ENCODE measurements around the gene RNGTT.
"Not testable (repeated sequence)": the region's sequence is repeated elsewhere in the genome, so short reads cannot be mapped to it uniquely, and the experiment has no call there.

The RNGTT gene

DNA sequence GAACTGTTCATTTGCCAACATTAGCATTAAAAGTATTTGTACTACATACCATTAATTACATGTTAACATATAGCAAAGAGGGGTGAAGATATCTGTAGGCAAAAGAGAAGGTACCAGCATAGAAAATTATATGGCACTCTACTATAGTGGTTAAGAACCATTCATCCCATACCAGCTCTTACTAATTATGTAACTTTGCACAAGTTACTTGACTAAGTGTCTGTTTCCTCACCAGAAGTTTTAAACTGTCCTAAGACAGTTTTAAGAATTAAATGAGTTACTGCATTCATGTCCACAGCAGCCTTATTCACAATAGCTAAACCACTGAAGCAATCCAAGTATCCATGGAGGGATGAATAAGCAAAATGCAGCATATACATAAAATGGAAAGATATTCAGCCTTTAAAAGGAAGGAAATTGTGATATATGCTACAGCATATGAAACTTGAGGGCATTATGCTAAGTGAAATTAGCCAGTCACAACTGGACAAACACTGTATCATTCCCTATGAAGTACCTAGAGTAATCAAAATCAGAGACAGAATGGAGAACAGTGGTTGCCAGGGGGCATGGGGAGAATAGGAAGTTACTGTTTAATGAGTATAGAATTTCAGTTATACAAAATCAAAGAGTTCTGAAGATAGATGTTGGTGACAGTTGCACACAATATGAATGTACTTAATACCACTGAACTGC lies 98.9 kb downstream of the RNGTT start:
- no peak for DNase-seq (ENCODE audit: low spot score)

DNA sequence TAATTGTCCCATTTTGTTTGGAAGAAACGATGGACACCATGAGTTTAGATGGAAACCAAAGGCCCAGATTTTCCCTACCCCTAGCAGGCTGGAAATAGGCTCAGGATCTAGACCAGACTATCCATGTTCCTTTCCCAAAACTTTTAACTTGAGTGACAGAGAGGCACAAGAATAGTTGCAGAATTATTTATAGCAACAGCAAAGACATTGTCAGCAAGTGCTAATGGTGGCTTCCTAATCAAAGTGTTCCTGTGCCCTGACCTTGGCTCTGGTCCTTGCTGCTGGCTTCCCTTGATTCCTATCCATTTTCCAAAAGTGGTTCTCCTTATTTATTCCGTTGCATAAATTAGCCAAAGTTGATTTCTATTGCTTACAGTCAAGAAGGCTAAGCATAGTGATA lies 103.1 kb downstream of the RNGTT start:
- no peak for DNase-seq (ENCODE audit: low spot score)

DNA sequence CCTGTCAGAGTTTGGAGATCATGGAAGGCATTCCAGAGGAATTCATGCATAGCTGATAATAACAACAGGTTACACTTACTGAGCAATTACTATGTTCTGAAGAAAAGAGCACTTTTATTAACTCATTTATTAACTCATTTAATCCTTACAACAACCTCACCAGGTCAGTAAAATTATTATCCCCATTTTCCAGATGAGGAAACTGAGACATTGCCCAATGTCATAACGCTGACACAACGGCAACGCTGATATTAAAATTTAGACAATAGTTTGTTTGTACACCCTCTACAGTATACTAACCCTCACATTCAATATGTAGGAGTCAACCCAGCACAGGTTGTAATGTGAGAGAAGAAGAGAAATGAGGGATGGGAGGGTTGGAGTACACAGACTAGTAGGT lies 105.0 kb downstream of the RNGTT start:
- DNase-seq (ENCODE audit: low spot score) = no peak

DNA sequence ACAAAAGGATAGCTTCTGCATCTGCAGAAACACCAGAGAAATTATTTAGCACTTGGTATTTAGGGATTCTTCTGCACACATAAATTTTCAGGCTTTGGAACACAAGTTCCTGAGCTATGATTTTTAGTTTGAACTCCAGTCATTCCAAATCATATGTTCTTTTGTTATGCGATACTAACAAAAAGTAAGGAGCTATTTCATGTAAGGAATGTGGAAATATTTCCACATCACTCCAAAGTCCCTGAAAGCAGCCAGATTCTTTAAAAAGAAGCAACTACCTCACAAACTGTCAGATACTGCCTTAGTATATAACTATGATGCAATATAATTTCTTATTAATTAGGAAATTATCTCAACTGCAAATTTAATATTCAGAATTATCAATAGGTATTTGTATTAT lies 106.9 kb downstream of the RNGTT start:
- DNase-seq (ENCODE audit: low spot score) = no peak

DNA sequence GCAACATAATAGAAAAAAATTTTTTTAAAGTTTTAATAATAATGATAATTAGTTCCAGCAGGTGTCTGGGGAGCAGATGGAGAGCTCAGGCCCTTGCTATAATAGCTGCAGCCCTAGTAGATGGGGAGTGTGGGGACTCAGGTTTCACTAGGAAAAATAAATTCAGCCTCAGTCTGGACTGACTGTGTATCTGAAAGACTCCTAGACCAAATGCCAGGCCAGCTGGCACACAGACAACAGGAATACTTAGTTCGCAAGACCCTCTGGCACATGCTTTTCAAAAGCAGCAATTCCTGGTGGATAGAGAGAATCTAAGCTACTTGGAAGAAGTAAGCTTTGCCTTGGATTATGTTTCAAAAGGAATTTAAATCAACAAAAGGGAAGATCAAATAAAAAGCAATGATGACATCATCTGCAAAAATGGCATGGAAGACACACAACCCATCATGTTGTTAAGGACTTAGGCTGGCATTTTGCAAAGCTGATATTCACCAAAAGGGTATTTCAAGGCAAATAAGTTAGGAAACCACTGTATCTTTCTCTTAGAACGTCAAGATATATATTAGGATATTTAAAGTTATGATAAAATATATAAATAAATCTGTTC lies 107.8 kb downstream of the RNGTT start:
- DNase-seq (ENCODE audit: low spot score) = peak; percentile 50

DNA sequence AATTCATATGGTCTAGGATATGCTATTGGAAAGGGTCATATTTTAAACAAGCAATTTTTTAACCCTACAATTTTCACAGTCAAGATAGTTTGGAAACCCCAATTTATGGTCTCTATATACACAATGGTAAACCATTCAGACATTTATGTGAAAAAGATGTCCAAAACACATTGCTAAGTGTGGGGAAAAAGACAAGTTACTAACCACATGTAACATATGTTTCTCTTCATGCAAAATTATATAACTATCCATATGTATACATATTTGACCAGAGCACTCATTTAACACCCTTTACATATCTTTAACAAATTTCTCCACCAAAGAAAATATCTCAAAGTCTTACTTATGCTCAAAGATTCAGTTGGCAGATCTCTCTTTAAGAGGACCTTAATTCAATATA lies 110.6 kb downstream of the RNGTT start:
- no peak for DNase-seq (ENCODE audit: low spot score)

DNA sequence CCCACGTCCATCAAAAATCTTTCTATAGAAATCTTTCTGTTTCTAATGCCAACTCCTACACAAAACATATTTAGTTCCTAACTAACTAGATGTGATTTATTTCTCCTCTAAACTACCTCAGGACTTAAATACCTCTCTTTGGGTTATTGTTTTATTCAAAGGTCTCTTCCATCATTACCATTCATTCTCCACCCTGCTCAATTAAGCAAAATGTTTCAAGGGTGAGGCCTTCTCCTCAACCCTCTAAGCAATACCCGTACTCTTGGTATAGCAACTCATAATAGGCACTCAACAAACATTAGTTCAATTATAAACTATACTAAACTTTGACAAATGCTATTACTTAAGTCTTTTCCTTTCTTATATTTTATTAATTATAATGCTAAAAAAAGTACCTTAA lies 111.4 kb downstream of the RNGTT start:
- DNase-seq (ENCODE audit: low spot score) = no peak

DNA sequence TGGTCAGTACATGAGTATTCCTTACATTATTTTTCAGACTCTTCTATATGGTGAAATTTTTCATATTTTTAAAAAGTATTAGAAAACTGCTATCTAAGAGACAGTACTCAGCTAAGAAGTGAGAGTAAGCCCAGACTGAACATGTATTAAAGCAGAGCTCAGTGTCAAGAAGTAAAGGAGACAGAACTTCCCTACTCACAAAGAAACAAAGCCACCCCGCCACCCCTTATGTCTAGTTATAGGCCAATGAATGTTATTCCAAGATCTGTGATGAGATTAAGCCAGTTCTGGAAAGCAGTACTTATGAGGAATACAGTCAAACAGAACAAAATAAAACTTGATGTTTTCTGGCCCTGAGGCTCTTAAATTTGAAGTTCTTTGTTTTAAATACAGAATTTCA lies 114.5 kb downstream of the RNGTT start:
- DNase-seq (ENCODE audit: low spot score) = no peak

DNA sequence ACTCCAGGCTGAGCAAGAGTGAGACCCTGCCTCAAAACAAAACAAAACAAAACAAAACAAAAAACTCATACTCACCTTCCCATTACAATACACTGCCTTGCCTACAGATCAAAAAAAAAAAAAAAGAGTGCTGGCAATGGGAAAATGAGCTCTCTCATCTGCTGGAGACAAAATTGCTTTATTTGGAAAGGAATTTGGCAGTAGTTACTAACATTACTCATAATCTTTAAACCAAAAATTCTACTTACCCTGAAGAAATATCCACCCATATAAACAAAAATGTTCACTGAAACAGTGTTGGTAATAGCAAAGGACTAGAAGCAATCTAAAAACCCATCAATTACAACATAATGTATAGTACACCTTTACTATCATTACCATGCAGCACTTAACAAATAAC lies 120.4 kb downstream of the RNGTT start:
- no peak for DNase-seq (ENCODE audit: low spot score)

DNA sequence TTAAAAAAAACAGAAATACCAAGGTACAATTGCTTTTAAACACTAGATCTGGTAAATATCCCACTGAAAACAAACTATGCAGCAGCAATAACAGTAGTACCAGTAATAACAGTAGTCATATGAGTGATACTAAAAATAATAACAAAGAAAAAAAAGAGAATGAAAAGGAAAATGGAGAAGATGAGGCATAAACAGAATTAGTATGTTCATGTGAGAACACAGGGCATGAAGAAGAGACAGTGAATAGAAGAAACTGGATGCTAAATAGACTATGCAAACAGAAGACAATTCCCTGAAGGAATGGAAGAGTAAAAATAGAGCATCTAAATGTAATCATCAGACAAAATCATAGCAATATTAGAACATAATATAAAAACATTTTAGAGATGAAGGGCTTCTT lies 121.1 kb downstream of the RNGTT start:
- DNase-seq (ENCODE audit: low spot score) = no peak

DNA sequence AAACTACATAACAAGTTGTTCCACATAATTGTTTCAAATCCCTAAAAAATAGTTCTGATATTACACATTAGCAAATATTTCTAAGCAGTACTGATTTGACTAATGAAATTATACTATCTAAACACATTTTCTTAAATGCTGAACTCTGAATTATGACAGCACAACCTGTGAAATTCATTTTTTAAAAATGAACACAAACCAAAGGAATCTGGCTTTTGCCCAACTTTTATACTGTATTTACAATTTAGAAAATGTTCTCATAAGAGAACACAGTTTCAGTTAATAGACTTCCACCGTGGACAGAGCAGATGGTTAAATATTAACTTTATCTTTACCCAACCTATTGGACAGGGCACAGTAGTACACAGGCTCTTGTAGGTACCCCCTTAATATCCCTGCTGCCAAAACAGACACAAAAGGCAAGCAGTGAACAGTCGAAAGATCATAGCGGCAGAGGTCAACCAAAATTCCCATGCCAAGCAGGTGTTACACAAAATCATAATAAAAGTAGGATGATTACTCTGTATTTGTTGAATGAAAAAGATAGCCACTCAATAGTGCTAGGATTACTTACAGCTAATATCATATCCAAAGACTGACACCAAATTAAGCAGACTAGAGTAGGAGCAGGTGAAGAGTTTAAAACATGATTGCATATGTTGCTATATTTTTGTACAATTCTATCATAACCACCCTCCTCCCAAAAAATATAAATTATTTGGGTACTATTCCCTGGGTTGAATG lies 122.5 kb downstream of the RNGTT start:
- no peak for DNase-seq (ENCODE audit: low spot score)

DNA sequence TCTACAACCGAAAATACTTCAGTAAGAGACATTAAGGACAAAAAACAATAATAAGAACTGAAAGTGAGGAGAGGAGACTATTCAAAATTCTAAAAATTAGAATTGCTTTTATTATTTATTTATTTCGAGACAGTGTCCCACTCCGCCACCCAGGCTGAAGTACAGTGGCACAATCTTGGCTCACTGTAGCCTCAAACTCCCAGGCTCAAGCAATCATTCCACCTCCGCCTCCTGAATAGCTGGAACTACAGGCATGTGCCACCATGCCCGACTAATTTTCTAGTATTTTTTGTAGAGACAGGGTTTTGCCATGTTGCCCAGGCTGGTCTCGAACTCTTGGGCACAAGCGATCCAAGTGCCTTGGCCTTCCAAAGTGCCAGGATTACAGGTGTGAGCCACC lies 123.1 kb downstream of the RNGTT start:
- DNase-seq (ENCODE audit: low spot score) = no peak

DNA sequence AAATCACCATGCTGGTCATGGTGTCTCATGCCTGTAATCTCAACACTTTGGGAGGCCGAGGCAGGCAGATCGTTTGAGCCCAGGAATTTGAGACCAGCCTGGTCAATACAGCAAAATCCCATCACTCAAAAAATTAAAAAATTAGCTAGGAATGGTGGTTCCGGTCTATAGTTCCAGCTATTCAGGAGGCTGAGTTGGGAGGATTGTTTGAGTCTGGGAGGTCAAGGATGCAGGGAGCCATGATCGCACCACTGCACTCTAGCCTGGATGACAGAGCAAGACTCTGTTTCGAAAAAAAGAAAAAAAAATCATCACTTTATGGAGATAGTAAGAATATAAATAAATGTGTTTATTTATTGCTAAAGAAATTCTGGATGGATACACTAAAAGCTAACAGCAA lies 124.1 kb downstream of the RNGTT start:
- no peak for DNase-seq (ENCODE audit: low spot score)

DNA sequence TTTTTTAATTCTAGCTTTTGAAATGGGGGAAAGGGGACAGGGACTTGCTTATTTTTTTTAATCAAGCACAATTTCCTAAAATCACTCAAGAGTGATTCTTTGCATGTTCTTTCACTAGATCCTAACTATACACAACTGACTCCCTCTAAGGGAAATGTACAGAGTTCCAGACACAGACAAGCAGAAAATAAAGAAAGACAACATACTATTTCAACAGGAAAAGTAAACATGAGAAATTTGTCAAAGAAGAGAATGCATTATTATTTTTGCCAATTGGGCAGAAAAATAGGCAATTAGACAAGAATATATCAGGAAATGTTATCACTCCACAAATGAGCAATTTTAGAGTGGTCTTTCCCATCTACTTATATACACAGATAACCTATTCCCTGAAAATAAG lies 128.2 kb downstream of the RNGTT start:
- DNase-seq (ENCODE audit: low spot score) = no peak

DNA sequence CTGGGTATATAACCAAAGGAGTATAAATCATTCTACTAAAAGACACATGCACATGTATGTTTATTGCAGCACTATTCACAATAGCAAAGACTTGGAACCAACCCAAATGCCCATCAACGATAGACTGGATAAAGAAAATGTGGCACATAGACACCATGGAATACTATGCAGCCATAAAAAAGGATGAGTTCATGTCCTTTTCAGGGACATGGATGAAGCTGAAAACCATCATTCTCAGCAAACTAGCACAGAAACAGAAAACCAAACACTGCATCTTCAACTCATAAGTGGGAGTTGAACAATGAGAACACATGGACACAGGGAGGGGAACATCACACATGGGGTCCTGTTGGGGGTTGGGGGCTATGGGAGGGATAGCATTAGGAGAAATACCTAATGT lies 130.3 kb downstream of the RNGTT start:
- DNase-seq (ENCODE audit: low spot score) = not testable (repeated sequence)

DNA sequence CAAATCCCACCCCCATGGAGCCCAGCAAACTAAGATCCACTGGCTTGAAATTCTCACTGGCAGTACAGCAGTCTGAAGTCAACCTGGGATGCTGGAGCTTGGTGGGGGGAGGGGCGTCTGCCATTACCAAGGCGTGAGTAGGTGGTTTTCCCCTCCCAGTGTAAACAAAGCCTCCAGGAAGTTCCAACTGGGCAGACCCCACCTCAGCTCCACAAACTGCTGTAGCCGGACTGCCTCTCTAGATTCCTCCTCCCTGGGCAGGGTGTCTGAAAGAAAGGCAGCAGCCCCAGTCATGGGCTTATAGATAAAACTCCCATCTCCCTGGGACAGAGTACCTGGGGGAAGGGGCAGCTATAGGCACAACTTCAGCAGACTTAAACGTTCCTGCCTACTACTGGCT lies 135.8 kb downstream of the RNGTT start:
- not testable (repeated sequence) for DNase-seq (ENCODE audit: low spot score)

DNA sequence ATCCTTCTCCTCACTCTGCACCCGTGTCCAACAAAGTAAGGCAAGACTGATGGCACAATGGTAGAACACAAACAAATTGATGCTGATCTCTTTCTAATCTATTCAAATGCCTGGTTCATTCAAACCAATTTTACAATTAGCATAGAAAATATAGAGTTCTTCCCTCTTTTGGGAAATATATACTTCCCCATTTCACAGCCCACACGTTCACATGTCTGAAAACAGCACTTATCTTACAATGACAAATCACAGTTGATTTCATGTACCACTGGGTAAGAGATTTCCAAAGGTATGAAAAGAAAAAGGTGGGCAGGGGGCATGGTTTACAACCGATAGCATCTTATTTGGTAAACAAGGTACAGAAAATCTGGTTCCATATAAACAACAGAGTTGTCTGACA lies 137.6 kb downstream of the RNGTT start:
- DNase-seq (ENCODE audit: low spot score) = no peak

DNA sequence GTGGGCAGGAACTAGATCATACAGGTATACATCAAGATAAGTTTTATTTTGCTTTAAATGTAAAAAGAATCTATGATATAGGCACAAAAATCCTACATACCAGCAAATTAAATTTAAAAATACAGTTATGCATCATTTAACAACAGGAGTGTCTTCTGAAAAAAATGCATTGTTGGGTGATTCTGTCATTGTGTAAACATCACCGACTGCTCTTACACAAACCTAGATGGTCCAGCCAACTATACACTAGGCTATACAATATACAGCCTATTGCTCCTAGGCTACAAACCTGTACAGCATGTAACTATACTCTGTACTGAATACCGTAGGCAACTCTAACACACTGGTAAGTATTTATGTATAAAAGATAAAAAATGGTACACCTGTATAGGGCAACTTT lies 139.4 kb downstream of the RNGTT start:
- no peak for DNase-seq (ENCODE audit: low spot score)

DNA sequence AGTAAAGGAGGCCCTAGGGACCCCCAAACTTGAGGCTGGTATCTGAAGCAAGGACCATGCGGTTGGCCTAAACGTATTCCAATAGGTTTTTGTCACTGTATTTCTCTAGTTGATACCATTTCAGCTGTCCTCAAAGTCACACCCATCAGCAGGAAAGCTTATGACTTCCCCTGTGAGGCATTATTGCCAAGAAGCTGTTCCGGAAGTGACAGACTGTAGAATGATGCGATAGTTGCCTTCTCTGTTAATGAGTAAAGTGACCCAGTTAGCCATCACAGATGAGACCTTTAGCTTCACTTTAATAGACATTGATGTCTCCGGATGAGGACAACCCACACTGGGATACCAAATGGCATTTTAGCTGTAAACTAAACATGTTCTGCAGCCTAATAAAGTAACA lies 147.9 kb downstream of the RNGTT start:
- DNase-seq (ENCODE audit: low spot score) = no peak

DNA sequence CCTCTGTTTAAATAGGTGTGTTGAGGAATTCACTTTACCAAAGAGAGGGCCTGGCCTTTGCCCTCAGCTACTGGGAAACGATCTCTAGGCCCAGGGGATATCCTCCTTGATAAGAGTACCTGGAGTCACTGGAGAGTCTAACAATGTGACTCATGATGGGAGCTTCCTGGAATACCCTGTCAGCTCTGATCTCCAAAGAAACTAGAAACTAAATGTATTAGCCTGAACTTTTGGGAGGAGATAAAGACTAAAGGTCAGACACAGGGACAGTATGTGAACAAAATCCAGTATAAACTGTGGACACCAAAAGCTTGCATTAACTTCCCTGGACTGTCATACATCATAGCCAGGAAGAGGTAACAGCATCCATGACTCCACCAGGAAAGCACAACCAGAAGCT lies 148.5 kb downstream of the RNGTT start:
- no peak for DNase-seq (ENCODE audit: low spot score)

DNA sequence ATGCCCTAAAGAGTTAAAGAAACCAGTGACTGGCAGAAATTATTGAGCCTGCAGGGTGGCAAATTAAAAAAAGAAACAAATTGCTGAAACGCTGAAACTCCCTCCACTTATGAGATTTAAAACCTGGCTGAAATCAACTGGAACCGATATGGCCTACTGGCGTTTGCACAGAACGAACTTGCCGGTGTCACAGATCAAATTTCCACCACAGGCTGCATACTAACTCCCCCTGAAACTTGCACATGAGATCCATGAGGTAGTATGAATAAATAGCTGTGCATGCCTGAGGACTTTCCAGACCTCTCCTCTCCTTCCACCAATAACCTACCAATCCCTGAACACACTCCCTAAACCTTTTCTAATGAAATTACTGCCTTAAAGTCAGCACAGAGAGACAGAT lies 150.4 kb downstream of the RNGTT start:
- no peak for DNase-seq (ENCODE audit: low spot score)

DNA sequence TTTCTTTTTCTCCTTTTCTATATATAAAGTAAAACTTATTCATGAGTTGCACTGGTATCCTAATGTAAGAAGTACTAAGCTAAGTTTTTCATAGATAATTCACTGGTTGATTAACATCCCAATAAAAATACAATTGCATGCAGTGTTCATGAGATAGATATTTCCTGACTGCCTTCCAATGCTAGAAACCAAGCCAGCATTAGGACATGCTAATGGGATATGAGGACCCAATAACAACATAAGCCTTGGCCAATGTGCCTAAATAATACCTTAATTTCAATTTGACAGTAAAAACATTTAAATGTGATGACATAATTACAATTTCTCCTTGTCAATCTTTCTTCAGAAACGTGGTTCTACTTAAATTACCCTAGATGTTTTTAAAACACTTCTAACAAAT lies 152.7 kb downstream of the RNGTT start:
- DNase-seq (ENCODE audit: low spot score) = no peak

DNA sequence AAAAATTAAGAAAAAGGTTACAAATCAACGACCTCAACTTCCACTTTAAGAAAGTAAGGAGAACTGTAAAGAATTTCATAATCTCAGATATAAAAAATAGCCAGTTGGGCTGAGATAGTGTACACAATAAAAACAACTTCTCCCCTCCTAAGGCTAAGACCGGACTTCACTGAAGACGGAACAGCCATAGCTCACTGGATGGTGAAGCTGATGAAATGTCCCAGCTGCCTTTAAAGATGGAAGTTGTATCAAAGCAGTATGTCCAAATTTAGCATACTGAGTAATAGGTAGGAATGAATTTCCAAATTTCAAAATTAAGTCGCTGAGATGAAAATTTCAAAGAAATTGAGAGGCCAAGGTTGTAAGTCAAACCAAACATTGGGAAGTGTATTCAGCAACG lies 153.3 kb downstream of the RNGTT start:
- DNase-seq (ENCODE audit: low spot score) = no peak

DNA sequence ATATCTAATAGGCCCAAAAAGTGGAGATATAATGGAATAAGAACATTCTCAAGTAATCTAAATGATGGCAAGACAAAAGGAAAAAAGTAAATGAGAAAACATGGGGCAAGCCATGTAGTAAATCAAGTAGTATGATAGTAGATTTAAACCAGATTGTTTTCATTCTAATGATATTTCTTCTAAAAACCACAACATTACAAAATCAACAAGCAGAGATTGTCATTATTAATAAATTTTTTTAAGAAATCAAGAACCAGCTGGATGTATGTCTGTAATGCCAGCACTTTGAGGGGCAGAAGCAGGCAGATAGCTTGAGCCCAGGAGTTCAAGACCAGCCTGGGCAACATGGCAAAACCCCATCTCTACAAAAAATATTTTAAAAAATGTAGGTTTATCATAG lies 155.0 kb downstream of the RNGTT start:
- no peak for DNase-seq (ENCODE audit: low spot score)
